NCI-H2107 treated with DMSO at 0.1 percent for 48 hours (cell line): ENCODE results near the gene ITGAL.
"Not testable (repeated sequence)": the region's sequence is repeated elsewhere in the genome, so short reads cannot be mapped to it uniquely, and the experiment has no call there.

Experiments
- DNase-seq: peaks from one replicate; lab custom pipeline; 2025; ENCODE audit not compliant: unreplicated experiment; lab: John Stamatoyannopoulos, UW

The ITGAL gene

DNA sequence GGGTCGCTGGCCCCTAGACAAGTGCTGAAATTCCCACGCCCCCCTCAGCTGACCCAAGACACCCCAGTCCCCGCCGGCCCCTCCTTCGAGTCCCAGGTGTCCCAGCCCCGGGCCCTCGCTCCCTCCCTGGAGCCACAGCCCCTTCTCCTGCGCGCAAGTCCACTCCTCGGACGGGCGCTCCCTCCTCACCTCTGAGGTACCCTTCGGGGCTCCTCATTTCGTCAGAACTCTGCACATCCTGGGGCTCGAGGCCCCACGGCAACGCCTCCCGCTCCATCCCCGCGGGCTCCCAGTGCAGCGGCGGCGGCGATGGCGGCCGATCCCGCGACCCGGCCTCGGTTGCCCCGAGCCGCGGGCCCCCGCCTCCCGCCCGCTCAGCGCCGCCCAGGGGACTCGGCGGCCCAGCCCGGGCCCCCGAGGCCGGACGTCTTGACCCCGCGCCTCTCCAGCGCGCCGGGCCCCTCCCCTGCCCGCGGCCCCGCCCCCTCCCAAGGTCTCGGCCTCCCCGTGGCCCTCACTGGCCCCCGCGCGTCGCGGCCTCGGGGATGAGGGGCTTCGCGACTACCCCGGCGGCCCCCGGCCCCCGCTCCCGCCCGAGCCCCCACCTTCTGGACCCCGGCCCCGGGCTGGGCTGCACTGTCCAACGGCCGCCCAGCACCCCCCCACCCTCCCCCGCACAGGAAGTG lies 53.7 kb downstream of the ITGAL start, which contains the start of gene ZNF768:
Gene ZNF768 (minus strand): TSS at position 430 of the 686 bp plus-strand sequence. CDS start 153 bp downstream, at position 277.
- no peak for DNase-seq

DNA sequence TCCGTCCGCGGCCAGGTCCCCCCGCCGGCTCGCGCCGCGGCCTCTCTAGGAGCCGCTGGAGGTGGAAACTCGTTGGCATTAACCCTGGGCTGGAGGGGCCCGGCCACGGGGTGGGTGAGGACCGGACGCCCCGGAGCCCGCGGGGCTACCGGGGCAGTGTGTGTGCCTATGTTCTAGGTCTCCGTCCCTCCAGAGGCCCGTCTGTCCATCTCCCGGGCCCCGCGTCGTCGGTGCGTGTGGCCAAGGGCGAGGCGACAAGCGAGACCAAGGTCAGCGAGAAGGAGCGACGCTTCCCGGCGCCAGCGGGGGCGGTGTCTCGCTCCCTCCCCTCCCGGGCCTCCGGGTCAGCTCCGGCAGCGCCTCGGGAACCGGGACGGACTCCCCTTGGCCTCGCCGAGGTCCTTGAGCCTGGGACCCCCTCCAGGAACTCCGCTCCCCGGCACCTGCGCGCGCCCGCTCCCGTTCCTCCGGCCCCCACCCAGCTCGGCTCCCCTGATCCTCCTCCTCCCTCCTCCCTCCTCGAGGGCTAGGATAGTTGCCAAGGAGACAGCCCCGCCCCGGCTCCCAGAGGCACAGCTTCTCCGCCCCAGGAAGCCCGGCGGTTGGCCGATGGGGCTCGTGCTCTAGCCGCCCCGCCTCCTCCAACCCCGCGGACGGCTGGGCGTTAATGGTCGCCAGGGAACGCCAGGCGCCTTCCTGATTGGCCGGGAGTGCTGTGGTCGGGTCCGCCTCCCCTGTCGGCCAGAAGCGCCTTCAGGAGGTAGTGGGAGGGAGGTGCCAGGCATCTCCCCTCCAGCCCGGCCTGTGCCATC lies 54.5 kb downstream of the ITGAL start:
- peak; percentile 88 for DNase-seq

DNA sequence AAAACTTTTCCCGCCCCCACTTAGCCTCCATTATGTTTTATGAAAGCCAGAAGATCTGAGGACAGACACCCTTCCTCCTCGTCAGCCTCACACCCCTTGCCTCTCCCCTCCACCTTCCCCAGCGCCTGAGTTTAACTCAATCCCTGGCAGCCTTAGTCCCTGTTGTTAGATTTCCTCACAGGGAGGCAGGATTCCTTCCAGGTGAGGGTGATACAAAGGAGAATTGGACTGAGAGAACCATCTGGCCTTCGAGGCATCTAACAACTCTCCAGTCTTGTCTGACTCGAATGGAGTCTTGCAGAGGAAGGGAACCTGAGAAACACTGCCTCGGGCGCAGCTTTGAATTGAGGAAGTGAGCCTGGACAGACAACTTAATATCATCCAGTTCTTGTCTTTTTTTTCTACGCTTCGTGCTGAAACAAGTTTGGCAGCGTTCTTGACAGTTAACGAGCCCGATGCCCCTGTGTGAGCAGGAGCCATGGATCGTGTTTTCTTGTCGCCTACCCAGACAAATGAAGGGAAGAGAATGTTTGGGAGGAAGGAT lies 55.2 kb downstream of the ITGAL start:
- no peak for DNase-seq

DNA sequence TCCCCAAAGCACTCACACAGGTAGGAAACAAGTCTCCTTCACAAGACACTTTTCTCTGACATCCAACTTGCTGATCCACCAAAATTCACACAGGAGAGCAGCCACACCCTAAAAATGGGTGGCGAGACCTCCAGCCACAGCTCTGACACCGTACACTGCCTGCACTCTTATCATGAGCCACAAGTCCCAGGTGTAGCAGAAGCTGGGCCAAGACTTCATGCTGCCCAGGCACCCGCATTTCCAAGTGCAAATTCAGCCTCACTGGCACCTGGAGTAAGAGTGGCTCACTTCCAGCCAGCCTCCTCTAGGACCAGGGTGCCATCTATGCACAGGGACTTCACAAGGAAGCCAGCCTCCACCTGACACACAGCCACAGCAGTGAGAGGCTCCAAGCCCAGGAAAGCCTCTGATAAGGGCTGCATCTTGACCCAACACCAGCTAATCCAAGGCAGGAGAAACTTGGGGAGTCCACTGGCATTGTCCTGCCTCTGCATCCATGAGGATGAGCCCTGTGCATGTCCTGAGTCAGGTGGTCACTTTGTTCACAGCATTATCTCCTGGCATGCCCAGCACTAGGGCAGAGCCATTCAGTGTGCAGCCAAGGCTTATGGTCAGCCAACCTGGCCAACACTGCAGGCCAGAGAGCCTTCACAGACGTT lies 56.4 kb downstream of the ITGAL start:
- no peak for DNase-seq

DNA sequence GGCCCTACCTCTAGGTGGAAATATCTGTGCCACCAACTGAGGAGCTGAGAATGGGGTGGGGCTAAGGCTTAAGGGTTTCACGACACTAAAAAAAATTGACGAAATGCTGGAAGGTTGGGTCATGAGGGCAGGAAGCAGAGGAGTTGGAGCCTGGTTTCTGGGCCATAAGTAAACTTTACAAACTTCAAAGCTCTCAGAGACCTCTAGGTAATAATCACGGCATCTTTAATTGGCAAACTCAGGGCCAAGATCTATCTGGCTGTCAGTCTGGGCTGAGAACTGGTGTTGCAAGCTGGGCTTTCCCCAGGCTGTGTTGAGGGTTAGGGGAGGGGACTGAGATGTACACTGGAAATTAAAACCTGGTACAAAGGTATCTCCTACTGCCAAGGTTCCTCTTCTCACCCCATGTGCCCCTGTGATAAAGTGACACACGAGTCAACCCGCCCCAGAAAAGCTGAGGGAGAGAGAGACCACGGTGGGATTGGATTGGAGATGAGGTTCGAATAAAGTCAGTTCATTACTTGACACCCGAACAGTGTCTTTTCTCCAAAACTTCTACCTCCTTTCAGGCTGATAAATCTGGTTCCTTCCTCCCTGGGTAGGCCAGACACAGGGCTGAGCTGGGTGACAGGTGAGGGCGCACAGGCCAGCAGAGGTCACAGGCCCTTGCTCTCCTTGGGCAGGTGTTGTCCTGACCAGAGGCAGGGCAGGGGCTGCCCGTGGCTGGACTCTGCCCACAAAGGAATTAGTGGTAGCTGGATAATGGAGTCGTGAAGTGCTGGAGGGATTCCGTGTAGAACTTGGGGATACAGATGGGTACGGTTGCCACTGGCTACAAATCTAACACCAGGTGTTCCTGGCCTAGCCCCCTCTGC lies 57.9 kb downstream of the ITGAL start:
- no peak for DNase-seq

DNA sequence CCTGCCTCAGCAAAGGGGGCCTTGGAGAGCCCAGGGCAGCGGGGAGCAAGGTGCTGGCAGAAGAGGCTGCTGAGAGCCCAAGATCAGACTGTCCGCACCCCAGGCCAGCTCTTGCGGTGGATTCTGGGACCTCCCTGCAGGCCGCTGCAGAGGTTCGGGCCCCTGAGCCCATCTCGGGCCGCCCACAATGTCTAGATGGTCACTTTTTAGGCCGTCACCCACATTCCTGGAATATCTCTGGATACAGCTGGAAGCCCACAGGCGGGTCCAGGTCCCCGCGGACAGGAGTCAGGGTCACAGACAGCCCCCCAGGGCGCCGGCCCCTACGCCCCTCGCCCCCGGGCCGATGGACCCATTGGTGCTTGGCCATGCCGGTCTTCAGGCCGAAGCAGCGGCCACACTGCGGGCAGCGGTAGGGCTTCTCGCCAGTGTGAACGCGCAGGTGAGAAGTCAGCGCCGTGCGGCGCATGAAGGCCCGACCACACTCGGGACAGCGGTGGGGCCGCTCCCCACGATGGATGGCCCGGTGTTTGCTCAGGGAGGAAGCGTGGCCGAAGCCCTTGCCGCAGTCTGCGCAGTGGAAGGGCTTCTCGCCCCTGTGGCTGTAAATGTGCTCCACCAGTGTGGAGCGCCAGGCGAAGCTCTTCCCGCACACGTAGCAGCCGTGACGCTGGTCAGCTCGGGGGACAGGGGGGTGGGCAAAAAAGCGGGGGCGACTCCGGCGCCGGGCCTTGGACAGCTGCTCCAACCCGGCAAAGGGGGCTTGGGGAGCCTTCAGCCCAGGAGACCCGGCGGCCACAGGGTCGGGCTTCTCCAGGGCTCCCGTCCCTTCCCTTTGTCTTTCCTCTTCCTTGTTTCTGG lies 60.0 kb downstream of the ITGAL start:
- DNase-seq, result no peak

DNA sequence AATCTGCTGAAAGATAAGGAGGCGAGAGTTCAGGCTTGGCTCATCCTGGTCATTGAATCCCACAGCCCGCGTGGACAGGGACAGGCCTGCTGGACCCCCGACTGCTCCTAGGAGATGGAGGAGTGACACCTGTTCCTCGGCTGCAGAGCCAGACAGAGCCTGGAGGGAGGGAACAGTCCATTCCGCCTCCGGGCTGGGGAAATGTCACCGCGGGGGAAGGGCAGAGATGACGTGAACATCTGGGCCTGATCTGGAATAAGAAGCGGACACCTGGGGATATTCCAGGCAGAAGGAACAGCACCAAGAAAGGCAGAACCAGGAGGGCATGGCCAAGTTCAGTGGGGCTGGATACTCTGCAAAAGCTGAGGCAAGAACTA lies 60.6 kb downstream of the ITGAL start:
- no peak for DNase-seq

DNA sequence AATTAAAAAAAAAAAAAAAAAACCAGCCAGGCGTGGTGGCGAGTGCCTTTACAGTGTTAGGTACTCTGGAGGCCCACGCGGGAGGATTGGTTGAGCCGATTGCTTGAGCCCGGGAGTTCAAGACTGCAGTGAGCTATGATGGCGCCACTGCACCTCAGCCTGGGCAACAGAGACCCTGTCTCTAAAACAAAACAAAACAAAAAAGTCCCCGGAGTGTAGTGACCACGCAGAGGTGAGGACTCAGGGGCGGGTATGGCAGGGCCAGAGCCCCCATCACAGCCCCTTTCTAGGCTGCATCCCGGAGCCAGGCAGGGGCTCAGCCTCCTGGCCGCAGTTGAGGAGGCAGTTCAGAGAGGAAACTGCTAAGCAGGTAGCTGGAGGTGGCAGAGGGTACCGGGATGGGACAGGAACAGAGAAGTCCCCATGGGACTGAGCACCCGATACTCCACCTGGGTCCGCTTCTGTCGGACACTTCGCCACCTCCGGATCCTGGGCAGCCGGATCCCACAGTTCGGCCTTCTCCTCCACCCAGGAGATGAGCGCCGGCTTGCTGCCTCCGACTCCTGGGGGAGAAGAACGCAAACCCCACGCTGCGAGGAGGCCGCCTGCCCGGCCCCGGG lies 61.3 kb downstream of the ITGAL start:
- no peak for DNase-seq

DNA sequence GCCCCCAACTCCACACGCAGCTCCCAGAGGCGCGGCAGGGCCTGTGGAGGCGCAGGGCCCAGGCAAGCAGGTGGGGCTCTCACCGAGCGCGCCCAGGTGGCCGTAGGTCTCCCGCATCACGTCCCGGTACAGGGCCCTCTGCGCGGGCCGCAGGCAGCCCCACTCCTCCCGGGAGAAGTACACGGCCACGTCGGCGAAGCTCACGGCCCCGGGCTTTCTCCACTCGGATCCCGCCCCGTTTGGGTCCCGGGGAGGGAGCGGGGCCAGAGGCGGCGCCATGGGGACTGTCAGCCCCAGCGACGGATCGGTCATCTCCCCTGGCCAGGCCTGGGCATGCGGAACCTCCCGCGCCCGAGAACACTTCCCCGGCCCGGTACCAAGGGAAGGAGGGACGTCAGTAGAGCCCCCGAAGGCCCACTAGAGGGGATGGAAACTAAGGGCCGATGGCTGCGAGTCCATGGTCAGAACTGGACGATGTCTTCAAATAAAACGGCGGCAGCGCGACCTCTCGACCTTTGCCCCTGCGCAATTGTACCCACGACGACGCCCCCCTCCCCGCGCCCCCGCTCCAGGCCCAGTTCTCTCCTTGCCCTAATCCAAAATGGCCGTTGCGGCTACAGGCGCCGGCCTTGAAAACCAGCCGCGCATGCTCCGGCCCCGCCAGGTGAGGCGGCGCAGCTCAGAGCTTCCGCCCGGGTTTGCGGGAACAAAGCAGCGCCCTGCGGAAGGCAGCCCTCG lies 62.0 kb downstream of the ITGAL start, which contains the start of gene ZNF747:
Gene ZNF747 (minus strand): TSS at position 491 of the 738 bp plus-strand sequence. CDS start 179 bp downstream, at position 312.
- peak; percentile 67 for DNase-seq

DNA sequence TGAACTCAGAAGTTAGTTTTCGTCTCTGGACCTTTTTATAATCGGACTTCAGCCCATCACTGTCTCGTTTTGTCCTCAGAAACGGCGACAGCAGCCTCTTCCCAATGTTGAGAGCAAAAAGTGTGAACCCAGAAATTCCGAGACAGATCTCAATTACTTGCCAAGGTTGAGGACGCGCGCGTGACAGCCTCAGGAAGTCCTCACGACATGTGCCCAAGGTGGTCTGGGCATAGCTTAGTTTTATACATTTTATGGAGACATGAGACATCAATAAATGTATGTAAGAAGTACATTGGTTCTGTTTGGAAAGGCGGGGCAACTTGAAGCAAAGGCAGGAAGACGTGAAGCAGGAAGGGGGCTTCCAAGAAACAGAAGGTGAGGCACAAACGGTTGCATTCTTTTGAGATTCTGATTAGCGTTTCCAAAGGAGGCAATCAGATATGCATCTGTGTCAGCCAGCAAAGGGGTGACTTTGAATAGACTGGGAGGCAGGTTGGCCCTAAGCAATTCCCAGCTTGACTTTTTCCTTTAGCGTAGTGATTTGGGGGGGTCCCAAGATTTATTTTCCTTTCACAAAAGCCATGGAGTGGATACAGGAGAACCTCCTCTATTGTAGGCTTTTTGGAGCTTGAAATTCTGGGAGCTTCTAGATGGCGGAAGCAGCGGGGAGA lies 62.7 kb downstream of the ITGAL start:
- no peak for DNase-seq

DNA sequence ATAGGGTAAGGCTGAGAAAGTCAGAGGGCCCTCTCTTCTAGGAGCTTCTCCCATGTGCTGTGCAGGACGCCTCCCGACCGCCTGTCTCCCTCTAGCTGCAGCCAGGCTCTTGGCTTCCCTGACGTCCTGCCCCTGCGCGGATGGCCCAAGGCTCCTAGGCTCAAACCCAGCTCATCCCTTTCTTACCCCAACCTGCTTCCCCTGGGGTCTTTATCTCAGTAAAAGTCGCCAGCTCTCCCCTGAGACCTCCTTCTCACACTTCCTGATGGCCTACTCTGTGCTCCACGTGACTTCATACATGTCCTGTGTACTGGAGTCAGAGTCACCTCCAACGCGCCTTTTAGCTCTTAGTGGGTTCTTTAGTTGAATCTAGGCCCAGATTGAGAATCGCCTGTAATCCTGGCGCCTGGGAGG lies 63.2 kb downstream of the ITGAL start:
- DNase-seq, result peak; percentile 53

DNA sequence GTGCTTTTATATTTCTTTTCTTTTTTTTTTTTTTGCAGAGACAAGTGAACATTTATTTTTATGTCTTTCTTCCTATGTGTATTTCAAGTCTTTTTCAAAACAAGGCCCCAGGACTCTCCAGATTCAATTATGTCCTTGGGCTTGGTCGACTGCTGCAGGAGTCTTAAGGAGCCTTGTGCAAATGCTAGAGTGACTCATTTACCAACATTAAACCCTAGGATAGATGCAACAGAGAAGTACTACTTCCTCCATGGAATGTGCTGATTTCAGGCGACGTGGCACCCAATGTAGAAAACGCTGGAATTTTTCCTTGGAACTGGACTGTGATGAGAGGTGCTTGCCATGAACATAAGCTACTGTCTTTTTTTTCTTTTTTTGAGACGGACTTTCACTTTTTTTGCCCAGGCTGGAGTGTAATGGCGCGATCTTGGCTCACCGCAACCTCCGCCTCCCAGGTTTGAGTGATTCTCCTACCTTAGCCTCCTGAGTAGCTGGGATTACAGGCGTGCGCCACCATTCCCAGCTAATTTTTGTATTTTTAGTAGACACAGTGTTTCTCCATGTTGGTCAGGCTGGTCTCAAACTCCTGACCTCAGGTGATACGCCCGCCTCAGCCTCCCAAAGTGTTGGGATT lies 64.0 kb downstream of the ITGAL start:
- not testable (repeated sequence) for DNase-seq

DNA sequence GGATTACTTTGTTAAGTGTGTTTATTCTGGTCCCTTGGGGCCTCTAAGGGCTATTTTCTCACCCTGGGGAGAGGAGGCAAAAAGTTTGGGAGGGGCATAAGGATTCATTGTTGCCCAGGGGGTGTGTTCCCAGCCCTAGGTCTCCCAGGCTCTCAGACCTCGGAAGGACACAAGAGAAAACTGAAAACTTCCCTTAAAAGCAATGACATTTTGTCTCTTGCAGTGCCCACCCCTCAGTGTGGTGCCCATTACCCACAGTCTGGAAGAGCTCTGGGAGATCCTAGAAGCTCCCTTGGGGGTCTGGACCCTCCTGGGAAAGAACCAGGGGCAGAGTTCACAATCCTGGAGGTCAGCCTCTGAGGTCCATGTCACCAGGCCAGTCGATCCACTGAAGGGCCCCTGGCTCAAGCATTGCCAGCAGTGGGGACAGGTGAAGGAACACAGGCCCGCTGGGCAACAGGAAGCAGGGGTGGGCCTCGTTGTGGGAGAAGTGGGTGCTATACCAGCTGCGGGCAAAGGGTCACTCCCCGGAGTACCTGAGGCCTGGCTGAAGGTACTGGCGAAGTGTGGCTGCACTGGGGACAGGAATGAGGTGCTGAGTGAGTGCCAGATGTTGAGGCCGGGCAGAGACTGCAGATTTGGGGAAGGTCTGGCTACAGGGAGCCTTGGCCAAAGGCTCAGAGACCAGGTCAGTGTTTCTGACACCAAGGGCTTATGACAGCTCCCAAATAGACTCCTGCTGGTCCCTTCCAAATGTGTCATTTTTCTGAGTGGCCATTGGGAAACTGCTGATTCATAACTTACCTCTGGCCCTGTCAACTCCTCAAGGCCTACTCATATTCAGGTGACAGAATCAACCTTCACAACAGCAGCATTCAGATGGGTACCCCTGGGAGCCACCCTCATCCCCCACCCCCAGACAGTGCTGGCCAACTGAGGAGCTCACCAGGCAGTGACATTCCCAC lies 66.7 kb downstream of the ITGAL start:
- no peak for DNase-seq

DNA sequence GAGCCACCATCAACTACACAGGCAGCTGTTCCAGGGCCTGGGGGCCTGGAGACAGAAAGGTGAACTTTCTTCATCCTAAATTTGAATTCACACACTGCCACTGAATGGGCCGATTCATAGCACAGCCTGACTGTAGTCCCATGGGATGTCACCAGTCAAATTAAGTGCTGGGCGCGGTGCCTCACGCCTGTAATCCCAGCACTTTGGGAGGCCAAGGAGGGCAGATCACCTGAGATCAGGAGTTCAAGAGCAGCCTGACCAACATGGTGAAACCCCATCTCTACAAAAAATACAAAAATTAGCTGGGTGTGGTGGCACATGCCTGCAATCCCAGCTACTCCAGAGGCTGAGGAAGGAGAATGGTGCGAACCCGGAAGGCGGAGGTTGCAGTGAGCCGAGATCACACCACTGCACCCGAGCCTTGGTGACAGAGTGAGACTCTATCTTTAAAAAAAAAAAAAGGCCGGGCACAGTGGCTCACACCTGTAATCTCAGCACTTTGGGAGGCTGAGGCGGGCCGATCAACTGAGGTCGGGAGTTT lies 67.5 kb downstream of the ITGAL start:
- not testable (repeated sequence) for DNase-seq

DNA sequence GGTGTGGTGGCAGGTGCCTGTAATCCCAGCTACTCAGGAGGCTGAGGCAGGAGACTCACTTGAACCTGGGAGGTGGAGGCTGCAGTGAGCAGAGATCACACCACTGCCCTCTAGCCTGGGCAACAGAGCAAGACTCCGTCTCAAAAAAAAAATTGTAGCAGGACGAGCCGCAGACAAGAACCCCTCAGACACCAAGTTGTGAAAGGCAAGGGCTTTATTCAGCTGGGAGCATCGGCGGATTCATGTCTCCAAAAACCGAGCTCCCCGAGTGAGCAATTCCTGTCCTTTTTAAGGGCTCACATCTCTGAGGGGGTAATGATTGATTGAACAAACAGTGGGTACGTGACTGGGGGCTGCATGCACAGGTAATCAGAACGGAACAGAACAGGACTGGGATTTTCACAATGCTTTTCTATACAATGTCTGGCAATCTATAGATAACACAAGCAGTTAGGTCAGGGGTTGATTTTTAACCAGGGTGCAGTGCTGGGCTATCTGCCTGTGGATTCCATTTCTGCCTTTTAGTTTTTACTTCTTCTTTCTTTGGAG lies 68.4 kb downstream of the ITGAL start:
- DNase-seq, result not testable (repeated sequence)
